GM12873 (cell line): Measurements from ENCODE around the gene MOB3C.

Source experiments
- CTCF ChIP-seq: IDR thresholded peaks from 2 replicates; pipeline ENCODE4 v1.5.1; 2012; ENCODE audit warnings: low read depth, mild to moderate bottlenecking, moderate library complexity, low read length, control low read depth; ENCODE audit not compliant: insufficient read depth; ENCODE audit errors: missing control alignments

MOB3C gene

GRCh38 chr1:46599059-46599970 lies 17.3 kb downstream of the MOB3C start:
- TF ChIP-seq CTCF, result no peak

- no peak for TF ChIP-seq CTCF
These were observed 19.8 kb downstream of the MOB3C start for GRCh38 chr1:46596846-46597245.

GRCh38 chr1:46596036-46596435 lies 20.6 kb downstream of the MOB3C start:
- TF ChIP-seq CTCF, result no peak

GRCh38 chr1:46595127-46595526 lies 21.5 kb downstream of the MOB3C start:
- TF ChIP-seq CTCF, result no peak

GRCh38 chr1:46594063-46594462 lies 22.5 kb downstream of the MOB3C start:
- TF ChIP-seq CTCF, result no peak

GRCh38 chr1:46592823-46593222 lies 23.8 kb downstream of the MOB3C start:
- TF ChIP-seq CTCF, result no peak

- TF ChIP-seq CTCF, result no peak
These were observed 27.1 kb downstream of the MOB3C start for GRCh38 chr1:46589529-46589928.
